Epithelial cell of prostate (primary cell): ENCODE measurements around the gene FBLN2.

Source experiments
- DNase-seq: peaks from one replicate; pipeline ENCODE4 v3.0.0-alpha.2; 2011; ENCODE audit warnings: low read depth, low spot score
- H3K27ac ChIP-seq: fragments of 450-650 bp; 2 replicates; pipeline ENCODE4 v1.5.1; 2017; ENCODE audit warnings: mild to moderate bottlenecking

Gene FBLN2

DNA sequence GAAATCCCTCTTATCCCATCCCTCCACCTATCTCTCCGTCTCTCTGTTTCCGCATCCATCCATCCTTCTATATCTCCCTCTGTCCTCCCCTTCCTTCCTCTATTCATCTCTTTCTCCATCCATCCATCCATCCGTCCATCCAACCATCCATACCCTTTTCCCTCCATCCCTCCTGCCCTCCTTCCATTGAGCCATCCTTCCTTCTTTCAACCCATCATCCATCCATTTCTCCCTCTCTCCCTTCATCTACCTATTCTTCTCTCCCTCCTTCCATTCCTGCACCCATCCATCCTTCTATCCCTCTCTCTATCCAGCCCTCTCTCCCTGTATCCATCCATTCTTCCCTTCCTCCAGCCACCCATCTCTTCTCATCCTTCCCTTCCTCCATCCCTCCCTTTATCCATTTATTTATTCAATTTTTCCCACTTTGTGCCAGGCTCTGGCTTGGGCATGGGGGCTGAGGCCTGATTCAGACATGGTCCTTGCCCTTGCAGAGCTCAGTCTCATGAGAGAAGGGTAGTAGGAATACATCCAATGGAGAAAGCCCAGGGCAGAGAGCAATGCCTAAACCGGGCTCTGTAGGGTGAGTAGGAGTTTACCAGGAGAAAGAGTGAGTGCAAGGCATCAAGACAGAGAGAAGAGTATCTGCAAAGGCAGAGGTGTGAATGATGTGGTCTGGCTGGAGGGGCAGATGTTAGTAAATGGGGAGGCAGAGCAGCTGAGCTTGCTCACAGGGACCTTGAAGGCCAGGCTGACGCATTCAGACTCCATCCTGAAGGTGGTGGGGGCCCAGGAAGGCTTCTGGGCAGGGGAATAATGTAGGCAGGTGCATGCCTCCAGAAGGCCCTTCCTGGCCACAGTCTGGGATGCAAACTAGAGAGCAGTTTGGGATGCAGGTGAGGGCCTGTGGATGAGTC is 19.5 kb upstream of the FBLN2 start:
- no peak for DNase-seq
- no peak overlapping the region for H3K27ac ChIP-seq

DNA sequence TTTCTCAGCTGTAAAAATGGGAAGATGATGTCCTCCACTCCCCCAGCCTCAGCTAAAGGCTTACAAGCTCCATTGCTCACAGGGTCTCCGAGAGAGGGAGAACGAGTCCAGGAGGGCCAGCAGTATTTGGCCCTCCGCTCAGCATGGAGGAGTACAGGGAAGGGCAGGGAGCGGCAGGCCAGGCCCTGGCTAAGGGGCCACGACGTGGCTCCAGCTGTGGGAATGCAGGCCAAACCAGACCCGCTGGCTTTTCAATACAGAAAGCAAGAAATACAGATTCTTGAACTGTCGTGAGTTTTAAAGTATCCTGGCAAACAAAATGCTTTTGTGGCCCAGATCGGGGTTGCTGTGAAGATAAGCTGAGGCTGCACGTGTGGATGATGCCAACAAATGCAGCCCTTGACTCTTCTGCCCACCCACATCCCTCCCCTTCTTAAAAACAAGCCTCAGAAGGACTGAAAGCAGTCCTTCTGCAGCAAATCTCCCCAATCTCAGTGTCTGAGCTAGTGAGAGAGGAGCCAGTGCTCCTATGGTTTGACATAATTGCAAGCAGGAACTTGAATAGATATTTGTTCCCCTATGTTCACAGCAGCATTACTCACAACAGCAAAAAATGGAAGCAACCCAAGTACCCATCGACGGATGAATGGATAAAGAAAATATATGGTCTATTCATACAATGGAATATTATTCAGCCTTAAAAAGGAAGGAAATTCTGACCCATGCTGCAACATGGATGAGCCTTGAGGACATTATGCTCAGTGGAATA is 18.5 kb upstream of the FBLN2 start:
- no peak overlapping the region for H3K27ac ChIP-seq
- no peak for DNase-seq

DNA sequence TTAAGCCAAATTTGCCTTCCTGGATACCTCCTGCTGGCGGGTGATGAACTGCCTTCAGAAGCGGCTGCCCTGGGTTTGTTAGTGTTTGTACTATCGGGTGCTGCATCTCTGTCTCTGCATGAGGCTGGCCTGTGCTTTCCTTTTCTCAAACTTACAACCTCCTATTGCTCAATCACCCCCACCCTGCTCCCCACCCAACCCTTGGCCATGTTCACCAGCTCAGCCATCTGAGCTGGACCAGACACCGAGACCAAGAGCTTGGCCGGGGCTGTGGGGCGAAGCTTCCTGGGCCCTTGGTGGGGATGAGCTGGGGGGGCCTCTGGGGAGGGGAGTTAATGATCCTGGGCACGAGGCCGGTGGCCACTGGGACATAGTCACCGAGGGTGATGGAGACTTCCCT is 16.8 kb upstream of the FBLN2 start:
- no peak for DNase-seq

DNA sequence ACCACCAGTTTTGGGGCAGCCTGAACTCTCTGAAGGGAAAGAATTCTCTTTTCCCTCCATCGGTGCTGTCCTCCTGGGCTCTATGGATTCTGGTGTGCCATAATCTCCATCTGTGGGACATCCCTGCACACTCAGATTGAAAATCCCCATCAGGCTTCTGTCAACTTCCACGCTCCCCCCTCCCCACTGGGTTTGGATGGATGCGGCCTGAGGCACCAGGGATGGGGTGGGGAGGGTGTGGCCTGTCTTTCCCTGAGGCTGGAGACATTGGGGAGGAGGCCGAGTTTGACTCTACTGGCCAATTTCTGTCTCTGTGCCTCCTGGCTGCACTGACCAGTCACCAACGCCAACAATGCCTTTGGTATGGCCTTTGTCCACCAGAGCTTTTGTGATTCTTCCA is 16.3 kb upstream of the FBLN2 start:
- no peak for DNase-seq
- H3K27ac ChIP-seq, result no peak overlapping the region

More for the DNA sequence above, 16.8 kb upstream of the FBLN2 start:
- no peak overlapping the region for H3K27ac ChIP-seq

DNA sequence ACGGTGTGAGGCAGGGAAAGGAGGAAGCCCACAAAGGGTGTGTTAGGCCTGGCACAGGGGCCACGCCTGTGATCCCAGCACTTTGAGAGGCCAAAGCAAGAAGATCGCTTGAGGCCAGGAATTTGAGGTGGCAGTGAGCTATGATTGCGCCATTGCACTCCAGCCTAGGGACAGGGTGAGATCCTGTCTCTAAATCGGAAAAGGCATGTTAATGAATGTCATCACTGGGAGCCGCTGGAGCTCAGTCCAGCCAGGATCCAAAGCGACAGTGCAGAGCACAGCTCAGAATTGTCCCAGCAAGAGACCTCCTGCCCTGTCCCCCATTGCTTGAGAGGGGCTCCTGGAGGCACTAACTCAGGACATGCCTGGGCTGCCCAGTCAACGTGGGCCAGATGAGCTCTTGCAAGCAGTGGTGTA is 15.0 kb upstream of the FBLN2 start:
- no peak for DNase-seq
- H3K27ac ChIP-seq, result no peak overlapping the region

DNA sequence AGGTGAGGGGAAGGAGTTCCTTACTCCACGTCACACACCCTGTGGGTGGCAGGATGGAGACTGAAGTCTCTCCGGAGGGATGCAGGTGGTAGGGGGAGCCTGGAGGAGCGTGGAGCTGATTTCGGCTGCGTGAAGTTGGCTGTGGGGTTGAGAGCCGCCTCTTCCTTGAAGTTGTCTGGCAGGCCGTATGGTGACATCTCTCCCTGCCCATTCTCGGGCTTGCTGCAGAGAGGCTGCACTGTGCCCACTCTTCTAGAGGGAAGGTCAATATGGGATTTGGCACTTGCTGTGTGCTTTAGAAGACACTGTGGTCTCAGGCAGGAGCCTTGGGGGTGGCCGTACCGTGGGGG is 13.4 kb upstream of the FBLN2 start:
- H3K27ac ChIP-seq, result no peak overlapping the region
- DNase-seq, result no peak

DNA sequence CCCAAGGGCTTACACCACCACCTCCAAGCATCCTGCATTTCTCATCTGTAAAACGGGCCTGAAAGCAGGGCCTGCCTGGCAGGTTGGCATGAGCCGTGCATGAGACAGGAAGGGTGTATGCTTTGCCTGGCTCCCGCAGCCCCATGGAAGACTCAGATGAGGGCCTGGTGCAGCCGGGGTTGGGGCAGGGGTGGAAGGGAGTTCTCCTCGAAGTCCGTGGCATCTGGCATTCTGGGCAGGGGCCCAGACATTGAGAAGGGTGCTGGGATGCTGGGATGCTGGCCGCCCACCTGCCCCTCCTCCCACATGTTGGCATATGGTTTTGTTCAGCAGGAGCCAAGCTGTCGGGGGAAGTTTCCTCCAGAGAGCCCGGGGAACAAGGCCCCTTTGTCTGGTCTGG is 13.0 kb upstream of the FBLN2 start:
- DNase-seq, result no peak
- no peak overlapping the region for H3K27ac ChIP-seq

DNA sequence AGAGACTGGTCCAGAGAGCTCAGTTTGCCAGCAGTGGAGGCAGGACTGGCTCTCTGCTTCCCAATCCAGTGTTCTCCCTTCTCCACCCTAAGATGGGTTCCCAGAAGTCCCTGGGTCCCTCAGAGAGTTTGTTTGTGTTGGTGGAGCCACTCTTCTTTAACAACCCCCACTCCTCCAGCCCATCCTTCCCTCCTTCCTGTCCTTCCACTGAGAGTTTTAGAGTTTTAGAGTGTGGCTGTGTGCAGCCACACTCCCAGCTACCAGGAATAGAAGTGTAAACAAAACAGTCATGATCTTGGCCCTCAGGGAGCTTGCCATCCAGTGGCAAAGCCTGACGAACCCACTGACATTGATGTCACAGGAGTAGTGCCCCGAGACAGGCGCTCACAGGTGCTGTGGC is 12.5 kb upstream of the FBLN2 start:
- no peak overlapping the region for H3K27ac ChIP-seq

DNA sequence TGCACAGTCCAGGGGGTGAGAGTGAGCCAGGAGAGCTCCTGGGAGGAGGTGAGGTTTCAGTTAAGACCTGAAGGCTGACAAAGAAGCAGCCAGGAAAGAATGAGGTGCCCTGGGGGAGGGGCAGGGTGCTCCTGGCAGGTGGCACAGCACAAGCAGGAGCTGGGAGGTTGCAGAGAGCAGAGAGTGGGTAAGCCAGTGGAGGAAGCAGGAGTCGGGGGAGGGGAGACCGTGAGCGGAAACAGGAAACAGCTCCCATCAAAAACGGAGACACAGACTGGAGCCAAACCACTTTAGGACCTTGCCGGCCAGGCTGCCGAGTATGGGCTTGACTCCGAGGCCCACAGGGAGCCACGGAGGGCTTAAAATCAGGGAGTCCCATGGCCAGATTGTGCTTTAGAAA is 12.1 kb upstream of the FBLN2 start:
- H3K27ac ChIP-seq, result no peak overlapping the region
- no peak for DNase-seq

More for the DNA sequence above, 12.5 kb upstream of the FBLN2 start:
- no peak for DNase-seq

DNA sequence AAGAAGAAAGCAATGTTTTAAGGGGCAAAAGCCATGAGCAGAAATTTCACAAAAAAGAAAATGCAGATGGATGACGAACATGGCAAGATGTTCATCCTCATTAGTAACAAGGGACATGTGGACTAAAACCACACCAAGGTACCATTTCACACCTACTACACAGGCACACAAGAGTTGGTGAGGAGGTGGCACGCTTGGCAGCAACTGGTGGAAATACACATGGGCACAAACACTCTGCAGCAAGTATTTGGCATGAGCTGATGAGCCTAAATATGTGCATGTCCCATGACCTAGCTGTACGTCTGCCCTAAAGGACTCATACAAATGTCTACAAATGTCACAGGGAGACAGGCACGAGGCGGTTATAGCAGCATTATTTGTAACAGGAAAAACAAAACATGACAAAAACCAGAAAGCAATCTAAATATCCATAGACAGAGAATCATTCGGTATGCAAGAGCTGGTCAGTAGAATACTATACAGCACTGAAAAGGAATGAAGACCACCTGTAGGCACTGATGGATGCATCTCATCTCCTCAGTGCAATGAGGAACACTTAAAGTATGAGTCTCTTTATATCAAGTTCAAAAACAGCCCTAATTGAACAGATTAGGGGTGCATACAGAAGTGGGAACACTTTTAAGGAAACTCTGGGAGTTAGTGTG is 11.5 kb upstream of the FBLN2 start:
- peak overlapping the region; percentile 34 for H3K27ac ChIP-seq
- DNase-seq, result no peak

DNA sequence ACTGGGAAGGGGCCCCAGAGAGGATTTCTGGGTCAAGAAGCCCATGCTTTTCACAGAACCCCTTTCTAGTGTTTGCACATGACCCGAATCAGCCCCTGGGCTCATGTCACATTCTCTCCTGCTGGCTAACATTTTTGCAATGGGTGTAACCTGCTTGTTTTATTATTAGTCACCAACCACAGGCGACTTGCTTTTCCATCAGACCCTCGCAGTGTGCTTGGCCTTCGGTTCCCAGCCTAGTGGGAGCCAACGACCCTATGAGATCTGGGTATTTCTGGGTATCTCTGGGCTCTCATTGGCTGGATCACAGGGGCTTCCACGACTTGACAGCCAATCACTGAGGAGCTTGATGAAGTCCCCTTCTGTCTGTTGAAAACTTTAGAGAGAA is 11.0 kb upstream of the FBLN2 start:
- H3K27ac ChIP-seq, result peak overlapping the region; percentile 34
- peak; percentile 39 for DNase-seq

DNA sequence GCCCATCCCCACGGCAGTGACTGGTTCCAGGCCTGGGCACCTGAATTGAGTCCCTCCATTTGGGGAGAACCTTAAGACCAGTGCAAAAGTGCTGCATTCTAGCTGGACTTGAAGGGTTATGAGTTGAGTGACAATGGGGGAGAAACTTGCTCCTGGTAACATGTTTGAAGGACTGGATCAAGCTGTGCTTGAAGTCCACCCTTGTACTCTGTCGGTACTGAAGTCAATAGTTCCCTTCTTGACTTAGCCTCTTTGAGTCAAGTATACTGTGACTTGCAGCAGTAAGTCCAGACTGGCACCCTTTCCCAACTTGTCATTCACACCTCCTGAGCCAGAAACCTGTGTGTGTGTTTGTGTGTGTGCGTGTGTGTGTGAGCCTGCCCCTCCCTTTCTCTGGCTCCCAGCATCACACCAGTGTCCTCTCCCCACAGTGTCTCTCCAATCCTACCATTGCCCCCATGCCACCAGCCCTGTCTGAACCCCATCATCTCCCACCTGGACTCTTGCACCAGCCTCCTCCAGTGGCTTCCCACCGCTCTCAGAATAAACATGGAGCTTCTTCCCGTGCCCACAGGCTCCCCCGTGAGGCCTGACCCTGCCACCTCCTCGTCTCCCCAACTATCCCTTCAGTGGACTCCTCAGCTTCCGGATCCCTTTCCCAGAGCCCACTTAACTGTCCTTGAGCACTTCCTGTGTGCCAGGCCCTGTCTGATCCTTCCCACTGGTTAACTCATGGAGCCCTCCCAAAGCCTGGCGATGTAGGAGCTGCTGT is 10.2 kb upstream of the FBLN2 start:
- H3K27ac ChIP-seq, result peak overlapping the region; percentile 34
- no peak for DNase-seq

DNA sequence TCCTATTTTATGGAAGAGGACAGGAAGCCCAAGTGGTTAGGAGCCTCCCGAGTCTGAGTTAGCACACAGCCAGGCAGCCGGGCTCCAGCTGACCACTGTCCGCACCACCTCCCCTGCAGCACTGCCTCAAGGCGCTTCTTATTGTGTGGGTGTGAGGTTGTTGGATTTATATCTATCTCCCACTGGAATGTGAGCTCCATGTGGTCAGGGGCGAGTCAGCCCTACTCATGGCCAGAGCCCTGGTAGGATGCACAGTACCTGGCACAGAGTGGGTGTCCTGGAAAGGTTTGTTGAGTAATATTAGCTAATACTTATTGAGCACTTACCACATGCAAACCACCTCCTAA is 9.7 kb upstream of the FBLN2 start:
- no peak overlapping the region for H3K27ac ChIP-seq
- no peak for DNase-seq

DNA sequence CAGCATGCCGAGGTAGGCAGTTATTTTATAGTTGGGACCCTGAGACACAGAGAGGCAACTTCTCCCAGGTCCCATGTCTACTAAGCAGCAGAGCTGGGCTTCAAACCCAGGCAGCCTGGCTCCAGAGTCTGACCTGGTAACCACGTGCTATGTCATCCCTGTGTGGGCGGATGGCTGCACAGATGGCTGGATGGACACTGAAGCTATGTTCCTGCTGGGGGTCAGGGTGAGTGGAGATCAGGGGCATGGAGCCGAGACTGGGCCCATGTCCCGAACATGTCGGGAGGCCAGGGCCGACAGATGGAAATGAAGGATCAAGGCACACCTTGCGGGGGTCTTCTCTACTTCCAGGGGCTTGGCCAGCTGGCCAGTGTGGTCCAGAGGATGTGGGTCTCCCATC is 9.3 kb upstream of the FBLN2 start:
- no peak overlapping the region for H3K27ac ChIP-seq
- no peak for DNase-seq

DNA sequence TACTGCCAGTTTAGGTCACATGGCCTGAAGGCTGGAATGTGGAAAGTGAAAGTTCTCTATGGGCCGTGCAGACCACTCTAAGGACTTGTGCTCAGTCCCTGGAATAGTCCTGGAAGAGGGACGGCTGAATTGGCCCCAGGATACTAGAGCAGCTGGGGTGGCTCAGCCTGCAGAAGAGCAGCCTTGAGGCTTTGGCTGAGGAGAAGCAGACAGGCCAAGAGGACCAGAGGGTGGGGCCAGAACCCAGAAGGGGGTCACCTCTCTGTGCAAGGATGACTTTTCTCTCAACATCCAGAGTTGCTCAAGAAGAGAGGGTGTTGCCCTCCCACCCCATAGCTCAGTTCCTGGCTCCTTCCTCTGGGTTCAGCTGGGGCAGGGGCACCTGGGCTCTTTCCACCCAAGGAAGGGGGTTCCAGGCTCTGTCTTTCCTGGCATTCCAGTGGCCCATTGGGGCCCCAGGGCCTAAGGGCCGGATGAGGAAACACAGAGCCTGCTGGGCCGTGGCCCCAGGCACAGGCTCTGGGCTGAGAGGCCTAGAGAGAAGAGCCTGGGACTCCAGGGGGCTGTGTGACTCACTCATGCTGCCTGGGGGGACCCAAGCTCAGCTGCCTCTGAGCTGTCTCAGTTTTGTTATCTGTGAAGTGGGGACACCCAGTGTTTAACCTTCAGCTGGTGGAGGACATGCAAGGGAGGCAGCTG is 8.5 kb upstream of the FBLN2 start:
- H3K27ac ChIP-seq, result no peak overlapping the region
- DNase-seq, result no peak

DNA sequence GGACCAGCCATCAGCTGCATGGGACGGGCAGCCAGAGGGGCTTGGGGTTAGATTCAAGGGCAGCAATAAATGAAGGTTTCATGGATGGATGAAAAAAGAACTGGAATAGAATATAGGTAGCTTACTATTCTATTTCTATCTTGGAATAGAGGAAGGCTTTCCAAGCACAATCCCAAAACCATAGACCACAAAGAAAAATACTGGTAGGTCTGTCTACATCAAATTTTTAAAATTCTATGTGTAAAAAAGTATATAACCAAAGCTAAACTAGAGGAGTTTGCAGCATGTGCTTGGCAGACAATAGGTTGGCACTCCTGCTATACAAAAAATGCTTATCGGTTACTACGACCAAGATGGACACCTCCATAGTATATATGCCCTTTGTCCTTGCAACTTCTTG is 7.2 kb upstream of the FBLN2 start:
- DNase-seq, result no peak
- no peak overlapping the region for H3K27ac ChIP-seq

DNA sequence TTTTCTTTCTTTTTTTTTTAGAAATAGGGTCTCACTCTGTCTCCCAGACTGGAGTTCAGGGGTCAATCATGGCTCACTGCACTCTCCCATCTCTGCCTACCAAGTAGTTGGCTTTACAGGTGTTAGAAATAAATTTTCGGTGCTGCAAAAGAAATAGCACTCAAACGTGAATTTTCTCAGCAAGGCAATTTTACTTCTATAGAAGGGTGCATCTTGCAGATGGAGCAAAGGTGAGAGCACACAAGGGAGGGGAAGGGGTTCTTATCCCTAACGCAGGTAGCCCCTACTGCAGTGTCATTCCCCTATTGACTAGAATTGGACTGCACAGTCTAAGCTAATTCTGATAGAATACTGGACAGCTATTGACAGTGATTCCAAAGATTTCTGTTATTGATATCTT is 6.8 kb upstream of the FBLN2 start:
- no peak overlapping the region for H3K27ac ChIP-seq
- no peak for DNase-seq

DNA sequence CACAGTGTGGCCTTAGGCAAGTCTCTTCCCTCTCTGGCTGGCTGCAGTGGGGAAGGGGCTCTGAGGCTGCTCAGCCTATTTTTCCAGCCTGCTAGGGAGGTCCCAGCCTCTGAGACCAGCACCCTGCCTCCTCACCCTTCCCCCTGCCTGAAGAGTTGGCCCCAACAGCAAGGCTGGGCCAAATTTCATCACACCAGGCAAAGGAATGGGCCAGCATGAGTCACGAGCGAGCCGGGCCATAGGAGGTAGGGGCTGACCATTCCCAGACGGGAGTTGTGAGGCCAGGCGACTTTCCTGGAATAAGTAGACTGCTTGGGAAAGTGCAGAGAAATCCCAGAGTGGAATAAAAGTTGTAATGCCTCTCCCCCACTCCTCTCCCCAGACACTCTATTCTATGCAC is 5.7 kb upstream of the FBLN2 start:
- DNase-seq, result no peak
- H3K27ac ChIP-seq, result no peak overlapping the region

DNA sequence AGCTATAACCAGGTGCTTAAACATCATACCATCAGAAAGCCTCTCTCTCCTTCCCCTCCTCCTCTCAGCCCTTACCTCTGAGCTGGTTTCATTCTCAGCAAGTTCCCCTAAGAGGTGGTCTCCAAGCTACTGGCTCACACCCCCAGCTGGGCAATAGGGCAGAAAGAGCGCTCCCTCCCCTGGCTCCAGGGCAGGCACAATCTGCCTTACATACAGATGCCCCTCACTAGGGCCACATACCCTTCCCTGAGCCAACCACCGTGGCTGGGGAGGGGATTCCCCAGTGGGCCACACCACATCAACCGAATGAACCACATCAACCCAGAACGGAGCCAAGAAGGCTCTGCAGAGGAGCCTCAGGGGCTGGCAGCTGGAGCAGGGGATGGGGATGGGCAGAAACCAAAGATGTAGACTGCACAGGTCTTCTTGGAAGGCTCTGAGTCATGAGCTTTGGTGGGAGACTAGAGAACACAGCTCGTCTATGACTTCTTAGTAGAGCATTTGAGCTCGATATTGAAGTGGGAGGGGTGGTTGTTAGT is 4.6 kb upstream of the FBLN2 start:
- no peak overlapping the region for H3K27ac ChIP-seq

More for the DNA sequence above, 4.6 kb upstream of the FBLN2 start:
- peak; percentile 36 for DNase-seq
